Activated T-cell treated with anti-CD3 and anti-CD28 coated beads for 1 hour (primary cell): ENCODE data around the gene C11orf71.

Experiments
- DNase-seq: peaks from one replicate; pipeline ENCODE4 v3.0.0-alpha.2; 2020; ENCODE audit warnings: low read depth

C11orf71 gene

DNA sequence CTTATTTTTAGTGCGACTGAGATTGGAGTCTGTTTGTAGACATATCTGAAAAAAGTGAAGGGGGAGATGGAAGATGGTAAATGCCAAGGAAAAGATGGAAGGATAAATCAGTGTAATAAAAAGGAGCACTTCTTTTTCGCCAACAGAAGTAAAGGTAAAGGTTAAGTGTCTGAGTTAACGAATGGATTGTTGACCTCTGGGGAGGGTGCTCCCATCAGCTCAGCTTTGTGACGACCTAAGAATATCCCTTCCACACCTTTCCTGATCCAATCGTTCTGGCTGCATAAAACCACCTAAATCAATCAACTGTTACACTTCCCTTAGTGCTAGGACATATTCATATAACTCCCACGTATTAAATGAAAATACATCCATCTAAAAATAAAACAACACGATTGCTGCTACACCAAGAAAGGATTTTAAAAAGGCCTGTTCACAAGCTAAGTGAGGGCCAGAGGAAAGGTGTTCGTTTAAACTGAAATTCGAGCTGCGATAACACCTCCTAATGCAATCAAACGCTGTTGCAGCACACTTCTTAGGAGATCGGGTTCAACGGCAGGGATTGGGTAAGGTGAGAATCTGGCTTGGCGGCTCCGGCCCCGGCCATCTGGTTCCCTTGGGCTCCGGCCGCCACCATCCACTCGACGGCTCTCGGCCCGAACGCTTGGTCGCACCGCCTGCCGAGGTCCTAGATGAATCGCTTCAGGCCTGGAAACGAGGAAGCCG lies 658 bp downstream of the C11orf71 start:
- no peak for DNase-seq

DNA sequence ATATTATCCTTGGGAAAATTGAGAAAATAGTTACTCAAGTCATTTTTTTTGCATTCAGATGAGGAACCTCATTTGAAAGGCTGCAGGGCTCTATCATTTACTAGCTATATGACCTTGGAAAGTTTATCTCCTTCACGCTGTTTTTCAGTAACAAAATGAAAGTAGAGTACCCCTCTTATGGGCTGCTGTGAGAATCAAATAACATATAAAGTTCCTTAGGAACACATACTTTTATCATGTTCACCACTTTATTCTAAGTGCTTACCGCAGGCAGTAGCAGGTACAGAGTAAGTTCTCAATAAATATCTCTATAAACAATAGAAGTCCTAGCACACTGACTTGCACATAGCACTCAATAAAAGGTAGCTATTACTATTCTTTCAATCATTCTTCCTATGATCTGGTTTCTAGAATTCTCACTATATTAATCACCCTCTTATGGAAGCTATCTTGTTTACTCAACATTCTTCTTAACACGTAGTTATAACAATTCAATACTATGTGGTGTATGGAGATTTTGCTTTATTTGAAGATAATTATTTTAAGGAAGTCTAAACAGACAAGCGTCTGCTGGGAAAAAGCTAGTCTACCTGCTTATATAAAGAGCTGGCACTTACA lies 1.9 kb downstream of the C11orf71 start:
- DNase-seq = no peak

GRCh38 chr11:114397349-114397982 lies 2.8 kb downstream of the C11orf71 start:
- no peak for DNase-seq

- no peak for DNase-seq
Measured at GRCh38 chr11:114396916-114397315, 3.4 kb downstream of the C11orf71 start.

- no peak for DNase-seq
Measured at GRCh38 chr11:114395736-114396135, 4.6 kb downstream of the C11orf71 start.

DNA sequence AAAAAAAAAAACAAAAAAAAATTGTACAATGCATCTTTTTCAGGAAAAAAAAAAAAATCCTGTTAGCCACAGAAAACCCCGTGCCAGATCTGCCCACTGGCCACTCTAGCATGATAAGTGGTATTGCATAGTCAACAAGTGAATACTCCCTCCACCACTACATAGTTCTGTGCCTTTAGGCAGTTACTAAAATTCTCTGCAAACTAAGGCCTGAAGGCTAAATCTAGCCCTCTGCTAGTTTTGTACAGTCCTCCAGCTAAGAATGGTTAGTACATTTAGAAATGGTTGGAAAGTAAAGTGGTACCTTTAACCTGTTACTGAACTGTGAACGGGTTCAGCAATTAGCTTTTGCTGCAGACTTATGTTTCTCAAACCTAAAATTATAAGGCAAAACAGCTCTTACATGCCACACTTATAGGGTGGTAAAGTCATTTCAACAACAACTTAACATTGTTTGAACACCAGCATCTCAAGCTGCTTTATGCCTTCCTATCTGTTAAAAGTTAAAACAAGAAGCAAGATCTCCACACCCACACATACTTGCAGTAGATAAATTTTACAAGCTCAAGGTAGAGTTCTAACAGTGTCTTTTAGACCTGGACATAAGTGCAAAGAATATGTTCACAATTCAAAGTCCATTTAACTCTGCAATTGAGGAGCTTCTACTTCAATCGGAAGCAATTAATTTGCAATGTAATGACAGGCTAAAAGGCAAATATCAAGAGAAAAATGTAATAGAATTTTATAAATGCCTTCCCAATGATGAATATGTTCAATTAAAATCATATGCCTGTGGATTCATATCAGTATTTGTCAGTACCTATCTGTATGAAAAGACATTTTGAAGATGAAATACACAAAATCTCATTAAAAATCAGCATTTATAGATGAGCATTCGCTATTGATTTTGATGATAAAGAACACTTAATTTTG lies 7.3 kb downstream of the C11orf71 start:
- no peak for DNase-seq

GRCh38 chr11:114386545-114386944 lies 13.8 kb downstream of the C11orf71 start:
- DNase-seq = no peak

DNA sequence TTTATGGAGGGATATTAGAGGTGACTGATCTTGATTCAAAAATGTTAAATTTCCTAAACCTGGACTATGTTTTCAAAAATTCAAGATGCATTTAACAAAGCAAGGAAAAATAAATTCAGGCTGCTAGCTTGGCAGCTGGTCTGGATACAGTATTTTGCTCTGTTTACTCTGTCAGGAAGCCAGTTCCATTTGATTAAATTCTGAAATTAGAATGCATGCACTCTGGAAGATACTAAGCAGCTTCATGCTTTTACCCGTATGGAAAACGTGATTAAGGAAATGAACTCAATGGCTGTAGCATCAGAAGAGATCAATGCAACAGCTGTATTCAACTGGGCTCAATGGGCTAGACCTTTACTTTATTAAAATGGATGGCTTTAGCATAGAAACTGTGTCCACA lies 14.2 kb downstream of the C11orf71 start:
- DNase-seq = no peak

- DNase-seq = no peak
Measured at GRCh38 chr11:114384487-114384886, 15.8 kb downstream of the C11orf71 start.

- DNase-seq = no peak
Measured at GRCh38 chr11:114382509-114382908, 17.8 kb downstream of the C11orf71 start.

DNA sequence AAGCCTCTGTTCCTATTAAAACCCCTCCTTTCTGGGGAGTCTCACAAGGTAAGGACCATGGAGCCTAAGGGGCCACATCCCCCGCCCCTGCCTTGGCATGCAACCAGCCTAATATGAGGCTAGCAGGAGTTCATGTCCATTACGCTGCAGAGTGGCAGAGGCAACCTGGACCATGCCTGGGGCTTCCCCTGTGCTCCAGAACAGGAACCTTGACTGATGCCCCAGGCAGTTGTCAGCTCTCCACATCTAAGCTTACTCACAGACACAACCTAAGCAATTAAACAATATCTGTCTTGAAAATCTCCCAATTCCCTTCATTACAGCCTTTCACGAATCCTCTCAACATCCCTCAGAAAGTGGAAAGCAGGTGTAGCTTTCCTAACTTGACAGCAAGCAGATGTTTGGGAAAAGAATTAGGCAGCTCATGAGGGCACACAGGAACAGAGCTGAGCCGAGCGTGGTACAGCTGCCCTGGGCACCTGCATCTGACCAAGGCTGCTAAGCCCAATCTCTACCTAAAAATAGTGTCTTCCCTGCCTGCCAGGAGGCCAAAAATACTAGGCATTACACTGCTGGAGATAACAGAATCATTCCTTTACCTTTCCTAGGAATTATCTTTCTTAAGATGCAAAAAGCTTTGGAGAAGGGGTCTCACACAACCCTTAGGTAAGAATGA lies 20.8 kb downstream of the C11orf71 start:
- no peak for DNase-seq

DNA sequence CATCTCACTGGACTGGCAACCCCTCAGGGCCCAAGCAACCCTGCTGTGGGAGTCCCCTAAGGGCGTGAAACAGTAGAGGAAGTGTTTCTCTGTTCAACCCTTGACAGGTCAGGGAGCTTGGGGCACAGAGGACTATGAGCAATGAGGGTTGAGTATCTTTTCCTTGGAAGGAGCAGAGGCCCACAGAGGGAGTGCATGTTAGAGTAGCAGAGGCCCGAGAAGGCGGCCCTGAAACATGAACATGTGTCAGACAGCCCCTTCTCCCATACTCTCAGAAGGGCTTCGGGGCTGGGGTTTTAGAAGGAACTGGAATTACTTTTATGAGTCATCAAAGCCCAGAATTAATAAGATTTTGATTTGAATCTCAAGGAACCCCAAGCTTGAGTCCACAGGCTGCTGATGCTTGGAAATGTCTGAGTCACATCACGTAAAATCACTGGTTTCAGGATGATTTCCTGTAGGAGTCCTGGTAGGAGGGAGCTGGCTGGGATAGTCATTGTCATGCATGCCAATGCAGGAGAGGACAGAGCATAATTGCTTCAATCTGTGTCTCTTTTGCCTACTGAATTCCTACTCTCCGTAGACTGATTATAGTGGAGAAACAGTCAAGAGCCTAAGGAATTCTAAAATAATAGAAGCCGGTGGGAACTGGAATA lies 22.6 kb downstream of the C11orf71 start:
- DNase-seq = no peak

- DNase-seq = no peak
Measured at GRCh38 chr11:114375052-114375451, 25.3 kb downstream of the C11orf71 start.

- no peak for DNase-seq
Measured at GRCh38 chr11:114368918-114369680, 31.2 kb downstream of the C11orf71 start.

- DNase-seq = no peak
Measured at GRCh38 chr11:114367244-114367957, 32.9 kb downstream of the C11orf71 start.

DNA sequence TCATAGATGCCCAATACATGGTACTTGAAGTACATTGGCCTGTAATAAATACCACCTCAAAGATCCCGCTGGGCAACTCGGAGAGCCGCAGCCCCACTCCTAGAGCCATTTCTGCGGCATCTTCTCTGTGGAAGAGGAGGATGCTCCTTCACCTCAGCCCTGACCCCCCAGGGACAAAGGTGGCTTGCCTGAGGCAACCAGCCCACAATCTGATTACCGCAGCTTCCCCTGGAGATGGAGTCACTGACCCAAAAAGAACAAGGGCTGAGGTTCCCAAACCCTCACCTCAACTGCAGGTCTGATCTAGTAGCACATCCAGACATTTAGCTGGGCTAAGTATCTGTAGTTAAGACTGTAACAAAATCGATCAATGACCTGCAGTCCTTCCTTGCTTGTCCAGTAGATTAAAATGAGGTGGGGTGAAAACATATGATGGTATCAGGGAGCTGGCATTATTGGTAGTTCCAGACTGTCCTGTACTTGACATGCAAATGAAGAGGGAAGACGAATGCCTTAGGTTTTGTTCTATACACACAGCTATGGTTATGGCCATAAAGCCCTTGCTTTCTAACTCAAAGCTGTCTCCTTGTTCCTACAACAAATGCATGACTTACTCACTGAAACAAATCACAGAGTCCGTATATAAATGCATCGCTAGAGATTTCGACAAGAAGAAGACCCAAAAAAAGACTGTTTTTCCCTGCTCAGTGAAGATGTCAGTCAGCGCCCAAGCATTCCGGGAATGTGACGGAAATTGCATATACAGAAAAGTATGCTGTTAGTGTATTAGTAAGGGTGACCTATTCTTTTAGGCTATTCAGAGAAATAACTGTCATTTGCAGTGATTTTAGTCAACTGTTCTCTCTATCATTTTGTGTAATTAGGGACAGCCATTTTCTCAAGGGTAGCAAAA lies 33.7 kb downstream of the C11orf71 start:
- DNase-seq = no peak

- no peak for DNase-seq
Measured at GRCh38 chr11:114362958-114363357, 37.4 kb downstream of the C11orf71 start.

DNA sequence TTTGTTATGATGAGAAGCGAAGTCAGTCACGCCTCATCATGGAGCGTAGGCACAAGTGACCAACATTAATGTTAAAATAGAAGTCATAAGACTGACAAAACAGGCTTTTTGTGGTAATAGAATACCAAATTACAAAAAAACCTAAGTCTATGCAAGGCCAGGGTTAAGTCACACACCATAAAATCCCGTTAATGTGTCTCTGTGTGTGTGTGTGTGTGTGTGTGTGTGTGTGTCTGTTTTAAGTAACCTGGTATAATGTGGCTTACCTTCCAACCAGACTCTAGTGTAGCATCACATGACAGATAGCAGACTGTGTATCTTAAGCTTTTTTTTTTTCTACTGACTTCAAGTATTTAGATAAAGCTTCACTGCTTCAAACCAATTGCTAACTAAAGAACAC lies 38.0 kb downstream of the C11orf71 start:
- DNase-seq = no peak

DNA sequence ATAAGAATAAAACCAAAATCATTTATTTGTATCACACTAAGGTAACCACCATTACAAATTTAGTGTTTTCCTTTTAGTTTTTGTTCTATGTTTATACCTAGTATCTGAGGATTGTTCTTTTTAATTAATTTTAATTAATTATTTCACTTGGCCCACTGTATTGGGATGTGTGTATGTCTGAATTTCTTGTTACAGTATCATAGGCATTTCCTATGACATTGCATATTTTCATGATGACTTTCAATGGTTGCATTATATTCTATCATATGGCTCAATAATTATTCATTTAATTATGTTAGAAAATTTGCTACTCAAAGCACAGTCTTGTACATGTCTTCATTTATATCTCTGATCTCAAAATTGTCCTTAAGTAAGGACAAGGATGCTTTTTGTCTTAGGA lies 41.0 kb downstream of the C11orf71 start:
- DNase-seq = no peak
